IMR-90 (cell line): ENCODE results near the gene FKBP1B.
"Not testable (repeated sequence)": the region's sequence is repeated elsewhere in the genome, so short reads cannot be mapped to it uniquely, and the experiment has no call there.

ENCODE experiments used
- BHLHE40 ChIP-seq: fragments of 150-350 bp; IDR thresholded peaks from 2 replicates; pipeline ENCODE4 v1.6.1; 2016; ENCODE audit warnings: mild to moderate bottlenecking, low read depth, low read length
- CEBPB ChIP-seq: IDR thresholded peaks from 2 replicates; pipeline ENCODE4 v1.6.1; 2012; ENCODE audit warnings: low read depth, low read length, improper control_type of control experiment
- FOS ChIP-seq: fragments of 150-350 bp; IDR thresholded peaks from 2 replicates; pipeline ENCODE4 v1.6.1; 2016; ENCODE audit warnings: low read depth, low read length
- MAFK ChIP-seq: IDR thresholded peaks from 2 replicates; pipeline ENCODE4 v1.6.1; 2012; ENCODE audit warnings: low read depth, low read length, improper control_type of control experiment
- MXI1 ChIP-seq: IDR thresholded peaks from 2 replicates; pipeline ENCODE4 v1.6.1; 2012; ENCODE audit warnings: low read depth, mild to moderate bottlenecking, low read length, moderate library complexity, borderline replicate concordance
- POLR2A ChIP-seq: IDR thresholded peaks from 2 replicates; pipeline ENCODE4 v1.6.1; 2012; ENCODE audit warnings: mild to moderate bottlenecking, low read depth, low read length
- RAD21 ChIP-seq: IDR thresholded peaks from 2 replicates; pipeline ENCODE4 v1.6.1; 2012; ENCODE audit warnings: low read length, improper control_type of control experiment
- RCOR1 ChIP-seq: IDR thresholded peaks from 2 replicates; pipeline ENCODE4 v1.6.1; 2012; ENCODE audit warnings: mild to moderate bottlenecking, low read length, improper control_type of control experiment; ENCODE audit not compliant: insufficient replicate concordance
- RFX5 ChIP-seq: IDR thresholded peaks from 2 replicates; pipeline ENCODE4 v1.8.0; 2012; ENCODE audit warnings: low read depth, mild to moderate bottlenecking, low read length, moderate library complexity
- TF ChIP-seq, protein P1 (sequence below): fragments of 150-350 bp; IDR thresholded peaks from 2 replicates; pipeline ENCODE4 v1.6.1; 2016; ENCODE audit warnings: low read depth, mild to moderate bottlenecking, low read length, moderate library complexity, borderline replicate concordance
- TF ChIP-seq, protein P2 (sequence below): conservative IDR thresholded peaks from 2 replicates; pipeline ENCODE4 v1.5.1; 2012; ENCODE audit warnings: mild to moderate bottlenecking, low read depth, low read length, improper control_type of control experiment

DNA sequence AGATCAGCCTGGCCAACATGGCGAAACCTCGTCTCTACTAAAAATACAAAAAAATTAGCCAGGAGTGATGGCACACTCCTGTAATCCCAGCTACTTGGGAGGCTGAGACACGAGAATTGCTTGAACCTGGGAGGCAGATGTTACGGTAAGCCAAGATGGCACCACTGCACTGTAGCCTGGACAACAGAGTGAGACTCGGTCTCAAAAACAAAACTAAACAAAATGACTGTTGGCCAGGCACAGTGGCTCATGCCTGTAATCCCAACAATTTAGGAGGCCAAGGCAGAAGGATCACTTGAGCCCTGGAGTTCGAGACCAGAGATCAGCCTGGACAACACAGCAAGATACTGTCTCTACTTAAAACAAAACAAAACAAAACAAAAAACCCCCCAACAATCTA, 6.4 kb upstream of the FKBP1B start:
- TF ChIP-seq POLR2A, CEBPB, RAD21, RCOR1, RFX5, MAFK, BHLHE40, MXI1, FOS: not testable (repeated sequence)
- TF ChIP-seq, protein P1, sequence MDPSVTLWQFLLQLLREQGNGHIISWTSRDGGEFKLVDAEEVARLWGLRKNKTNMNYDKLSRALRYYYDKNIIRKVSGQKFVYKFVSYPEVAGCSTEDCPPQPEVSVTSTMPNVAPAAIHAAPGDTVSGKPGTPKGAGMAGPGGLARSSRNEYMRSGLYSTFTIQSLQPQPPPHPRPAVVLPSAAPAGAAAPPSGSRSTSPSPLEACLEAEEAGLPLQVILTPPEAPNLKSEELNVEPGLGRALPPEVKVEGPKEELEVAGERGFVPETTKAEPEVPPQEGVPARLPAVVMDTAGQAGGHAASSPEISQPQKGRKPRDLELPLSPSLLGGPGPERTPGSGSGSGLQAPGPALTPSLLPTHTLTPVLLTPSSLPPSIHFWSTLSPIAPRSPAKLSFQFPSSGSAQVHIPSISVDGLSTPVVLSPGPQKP = not testable (repeated sequence)
- TF ChIP-seq, protein P2, sequence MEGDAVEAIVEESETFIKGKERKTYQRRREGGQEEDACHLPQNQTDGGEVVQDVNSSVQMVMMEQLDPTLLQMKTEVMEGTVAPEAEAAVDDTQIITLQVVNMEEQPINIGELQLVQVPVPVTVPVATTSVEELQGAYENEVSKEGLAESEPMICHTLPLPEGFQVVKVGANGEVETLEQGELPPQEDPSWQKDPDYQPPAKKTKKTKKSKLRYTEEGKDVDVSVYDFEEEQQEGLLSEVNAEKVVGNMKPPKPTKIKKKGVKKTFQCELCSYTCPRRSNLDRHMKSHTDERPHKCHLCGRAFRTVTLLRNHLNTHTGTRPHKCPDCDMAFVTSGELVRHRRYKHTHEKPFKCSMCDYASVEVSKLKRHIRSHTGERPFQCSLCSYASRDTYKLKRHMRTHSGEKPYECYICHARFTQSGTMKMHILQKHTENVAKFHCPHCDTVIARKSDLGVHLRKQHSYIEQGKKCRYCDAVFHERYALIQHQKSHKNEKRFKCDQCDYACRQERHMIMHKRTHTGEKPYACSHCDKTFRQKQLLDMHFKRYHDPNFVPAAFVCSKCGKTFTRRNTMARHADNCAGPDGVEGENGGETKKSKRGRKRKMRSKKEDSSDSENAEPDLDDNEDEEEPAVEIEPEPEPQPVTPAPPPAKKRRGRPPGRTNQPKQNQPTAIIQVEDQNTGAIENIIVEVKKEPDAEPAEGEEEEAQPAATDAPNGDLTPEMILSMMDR = not testable (repeated sequence)
